Occipital lobe (tissue), 2 donors: ENCODE measurements around the gene RPLP2. TPM values are rescaled to one million over a fixed set of nuclear protein-coding genes. Genes with fewer than 3 reads are reported as not detected.

Source experiments
- DNase-seq: peaks from one replicate; lab custom pipeline; 2025; lab: John Stamatoyannopoulos, UW
- total RNA-seq: library from RNA; depleted of rRNA; stranded (reverse); fragments of >200 nt; gene quantifications from one replicate; pipeline ENCODE4 v1.2.3, GENCODE V29; 2014

Gene RPLP2
- total RNA-seq, 1 donor from 2014 or later = 227 TPM

- no peak for DNase-seq
These were observed 24.9 kb downstream of the RPLP2 start for GRCh38 chr11:834371-835316.

- DNase-seq = no peak
These were observed 26.5 kb downstream of the RPLP2 start for GRCh38 chr11:836274-836673.

DNA sequence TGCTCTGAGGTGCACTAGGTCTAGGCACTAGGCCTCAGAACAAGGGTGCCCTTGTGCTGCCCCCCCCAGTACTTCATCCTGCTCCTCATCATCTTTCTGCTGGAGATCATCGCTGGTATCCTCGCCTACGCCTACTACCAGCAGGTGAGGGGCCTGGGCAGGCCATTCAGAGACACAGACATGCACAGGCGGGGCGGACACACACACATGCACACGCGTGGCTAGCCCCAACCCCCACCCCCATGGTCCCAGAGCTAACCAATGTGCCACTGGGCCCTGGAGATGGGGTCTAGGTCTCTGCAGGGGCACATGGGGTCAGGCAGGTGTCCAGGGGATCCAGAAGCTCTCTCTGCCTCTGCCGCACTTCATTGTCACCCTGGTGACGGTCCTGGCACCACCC, 26.9 kb downstream of the RPLP2 start:
- no peak for DNase-seq

DNA sequence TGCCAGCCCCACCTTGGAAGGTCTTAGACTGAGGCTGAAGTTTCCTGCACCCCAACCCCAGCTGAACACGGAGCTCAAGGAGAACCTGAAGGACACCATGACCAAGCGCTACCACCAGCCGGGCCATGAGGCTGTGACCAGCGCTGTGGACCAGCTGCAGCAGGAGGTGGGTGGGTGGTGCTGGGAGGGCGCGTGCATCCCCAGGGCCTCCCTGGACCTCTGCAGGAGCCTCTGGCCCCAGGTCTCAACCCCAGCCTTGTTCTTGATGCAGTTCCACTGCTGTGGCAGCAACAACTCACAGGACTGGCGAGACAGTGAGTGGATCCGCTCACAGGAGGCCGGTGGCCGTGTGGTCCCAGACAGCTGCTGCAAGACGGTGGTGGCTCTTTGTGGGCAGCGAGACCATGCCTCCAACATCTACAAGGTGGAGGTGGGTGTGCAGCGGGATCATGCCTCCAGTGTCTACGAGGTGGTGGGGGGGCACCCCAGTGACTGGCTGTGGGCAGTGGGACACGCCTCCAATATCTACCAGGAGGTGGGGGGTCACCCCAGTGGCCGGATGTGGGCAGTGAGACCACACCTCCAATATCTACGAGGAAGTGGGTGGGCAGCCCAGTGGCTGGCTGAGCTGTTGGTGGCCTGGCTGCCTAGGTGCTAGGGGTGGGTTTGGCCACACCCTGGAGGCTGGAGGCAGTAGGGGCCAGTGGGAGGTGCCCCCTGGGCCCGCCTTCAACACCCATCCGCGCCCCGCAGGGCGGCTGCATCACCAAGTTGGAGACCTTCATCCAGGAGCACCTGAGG, 27.6 kb downstream of the RPLP2 start:
- DNase-seq = no peak

DNA sequence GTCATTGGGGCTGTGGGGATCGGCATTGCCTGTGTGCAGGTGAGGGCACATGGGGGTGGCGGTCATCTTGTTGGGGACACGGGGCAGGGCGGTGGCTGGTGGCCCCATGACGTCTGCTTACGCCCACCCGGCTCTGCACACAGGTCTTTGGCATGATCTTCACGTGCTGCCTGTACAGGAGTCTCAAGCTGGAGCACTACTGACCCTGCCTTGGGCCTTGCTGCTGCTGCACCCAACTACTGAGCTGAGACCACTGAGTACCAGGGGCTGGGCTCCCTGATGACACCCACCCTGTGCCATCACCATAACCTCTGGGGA, 28.2 kb downstream of the RPLP2 start:
- no peak for DNase-seq

DNA sequence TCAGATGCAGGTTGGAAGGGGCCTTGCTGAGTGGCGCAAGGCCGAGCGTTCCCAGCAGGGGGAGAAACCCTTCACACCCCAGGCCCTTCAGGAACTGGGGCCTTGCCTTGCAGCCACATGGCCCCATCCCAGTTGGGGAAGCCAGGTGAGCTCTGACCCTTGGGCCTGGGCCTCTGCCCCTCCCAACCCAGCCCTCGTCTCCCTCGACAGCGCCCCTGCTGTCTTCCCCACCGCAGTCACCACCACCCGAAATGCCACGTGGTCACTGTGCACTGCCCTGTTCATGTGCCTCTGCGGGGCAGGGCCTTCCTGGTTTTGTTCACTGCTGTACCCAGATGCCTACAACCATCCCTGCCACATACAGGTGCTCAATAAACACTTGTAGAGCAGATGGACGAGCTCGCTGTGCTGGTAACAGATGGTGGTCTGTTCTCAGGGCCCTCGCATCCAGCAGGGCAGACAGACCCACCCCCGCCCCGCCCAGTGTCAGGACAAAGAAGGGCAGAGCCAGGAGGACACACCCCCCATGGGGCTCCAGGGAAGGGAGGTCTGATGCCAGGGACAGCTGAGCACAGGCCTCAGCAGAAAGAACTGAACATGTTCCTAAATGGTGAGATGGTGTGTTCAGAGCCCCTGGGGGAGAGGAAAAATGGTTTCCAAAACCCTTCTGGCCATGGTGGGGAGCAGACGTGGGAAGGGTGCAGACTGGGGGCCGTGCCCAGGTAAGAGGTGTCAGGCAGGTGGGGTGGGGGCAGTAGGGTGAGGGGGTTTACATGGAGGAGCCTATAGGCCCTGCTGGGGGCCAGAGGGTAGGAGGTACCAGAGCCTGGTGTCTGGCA, 28.9 kb downstream of the RPLP2 start:
- DNase-seq = no peak

- no peak for DNase-seq
These were observed 29.5 kb downstream of the RPLP2 start for GRCh38 chr11:839280-839623.

GRCh38 chr11:839875-840617, 30.3 kb downstream of the RPLP2 start:
- DNase-seq = no peak

- DNase-seq = no peak
These were observed 32.2 kb downstream of the RPLP2 start for GRCh38 chr11:841981-842369.

- DNase-seq = peak; percentile 85
These were observed 32.7 kb downstream of the RPLP2 start, which contains the start of the genes POLR2L and TSPAN4 for GRCh38 chr11:842370-843002. POLR2L (minus strand) TSS chr11:842529; CDS start chr11:842508, 21 bp downstream. TSPAN4 (plus strand) TSS chr11:842852; CDS start chr11:850305, 7,453 bp downstream.

- DNase-seq = no peak
These were observed 33.4 kb downstream of the RPLP2 start for GRCh38 chr11:843086-843734.

- no peak for DNase-seq
These were observed 34.3 kb downstream of the RPLP2 start for GRCh38 chr11:843818-844692.

- DNase-seq = no peak
These were observed 35.2 kb downstream of the RPLP2 start for GRCh38 chr11:844693-845644.

DNA sequence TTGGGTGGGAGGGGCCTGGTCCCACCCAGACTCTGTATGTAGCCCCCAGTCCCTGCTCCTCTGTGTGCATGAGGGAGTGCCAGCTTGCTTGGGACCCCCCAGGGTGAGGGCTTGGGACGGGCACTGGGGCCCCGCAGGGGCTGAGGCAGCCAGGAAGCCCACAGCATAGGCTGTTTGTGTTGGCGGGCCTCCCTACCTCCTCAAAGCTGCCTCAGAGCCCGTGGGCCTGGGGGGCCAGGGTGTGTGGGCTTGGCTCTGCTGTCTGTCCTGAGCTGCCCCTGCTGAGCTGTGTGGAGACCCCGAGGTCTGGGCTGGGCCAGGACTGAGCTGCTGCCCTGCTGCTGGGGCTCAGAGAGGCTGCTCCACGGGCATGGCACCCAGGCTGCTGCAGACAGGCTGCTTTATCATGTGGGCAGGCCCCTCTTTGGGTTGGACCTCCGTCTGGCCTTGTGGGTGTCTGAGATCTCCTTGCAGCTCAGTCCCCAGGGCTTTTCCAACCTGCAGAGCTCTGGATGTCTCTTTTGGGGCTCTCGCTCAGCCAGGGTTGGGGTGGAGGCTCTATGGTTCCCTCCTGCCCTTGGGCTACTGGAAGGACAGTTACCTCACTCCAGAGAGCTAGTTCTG, 36.2 kb downstream of the RPLP2 start:
- DNase-seq = no peak

DNA sequence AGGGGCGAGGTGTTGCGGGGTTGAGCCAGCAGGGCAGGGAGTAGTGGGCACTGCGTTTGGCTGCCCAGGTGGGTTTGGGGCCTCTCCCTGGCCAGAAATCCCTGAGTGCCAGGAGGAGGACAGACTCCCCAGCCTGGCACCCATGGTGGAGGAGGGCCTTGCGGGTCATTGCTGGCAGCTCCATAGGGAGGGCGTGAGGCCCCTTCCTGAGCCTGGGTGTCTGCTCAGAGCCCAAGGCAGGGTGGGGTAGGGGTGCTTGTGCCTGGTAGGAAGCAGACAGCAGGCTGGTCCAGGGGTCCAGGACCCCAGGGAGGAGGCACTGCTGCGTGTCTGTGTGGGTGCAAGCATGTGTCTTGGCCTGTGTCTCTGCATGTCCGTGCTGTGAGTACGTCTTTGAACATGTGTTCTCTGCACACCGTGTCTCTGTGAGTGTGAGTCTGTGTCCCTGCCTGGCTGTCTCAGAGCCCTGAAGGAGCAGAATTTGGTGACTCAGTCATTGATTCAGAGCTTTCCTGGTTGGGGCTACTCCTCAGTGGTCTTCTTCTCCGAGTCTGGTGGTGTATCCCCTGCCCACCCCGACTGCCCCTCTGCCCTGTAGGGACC, 36.8 kb downstream of the RPLP2 start:
- no peak for DNase-seq

GRCh38 chr11:847876-848275, 38.1 kb downstream of the RPLP2 start:
- no peak for DNase-seq

GRCh38 chr11:848380-848931, 38.7 kb downstream of the RPLP2 start:
- DNase-seq = no peak
